Measurements from ENCODE around the gene ITGB3.

DNA sequence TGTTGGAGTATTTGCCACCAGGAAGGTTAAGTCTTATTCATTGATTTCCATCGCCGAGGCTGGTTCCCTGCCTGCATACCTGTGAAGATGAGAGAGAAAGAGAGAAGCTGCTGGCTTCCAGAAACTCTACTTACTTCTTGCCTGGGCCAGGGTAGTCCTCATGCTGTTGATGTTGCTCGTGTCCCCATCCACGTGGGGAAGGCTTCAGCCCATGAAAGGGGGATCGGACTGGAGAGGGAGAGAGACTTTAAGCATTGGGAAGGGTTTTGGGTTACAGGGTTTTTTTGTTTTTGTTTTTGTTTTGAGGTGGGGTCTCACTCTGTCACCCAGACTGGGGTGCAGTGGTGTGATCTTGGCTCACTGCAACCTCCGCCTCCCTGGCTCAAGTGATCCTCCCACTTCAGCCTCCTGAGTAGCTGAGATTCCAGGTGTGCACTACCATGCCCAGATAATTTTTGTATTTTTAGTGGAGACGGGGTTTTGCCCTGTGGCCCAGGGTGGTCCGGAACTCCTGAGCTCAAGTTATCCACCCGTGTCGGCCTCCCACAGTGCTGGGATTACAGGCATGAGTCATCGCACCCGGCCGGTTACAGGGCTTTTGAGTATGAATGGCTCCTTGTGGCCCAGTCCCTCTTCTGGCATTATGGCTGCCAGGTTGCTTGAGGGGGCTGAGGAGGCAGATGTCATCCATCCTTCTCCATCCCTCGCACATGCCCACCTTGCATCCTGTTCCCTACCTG lies 26.6 kb downstream of the ITGB3 start:
- no peak for TF ChIP-seq CHD2 (IDR thresholded peaks at IDR 0.05; ENCODE audit: low read length, partially characterized antibody)
- TF ChIP-seq, protein P1, sequence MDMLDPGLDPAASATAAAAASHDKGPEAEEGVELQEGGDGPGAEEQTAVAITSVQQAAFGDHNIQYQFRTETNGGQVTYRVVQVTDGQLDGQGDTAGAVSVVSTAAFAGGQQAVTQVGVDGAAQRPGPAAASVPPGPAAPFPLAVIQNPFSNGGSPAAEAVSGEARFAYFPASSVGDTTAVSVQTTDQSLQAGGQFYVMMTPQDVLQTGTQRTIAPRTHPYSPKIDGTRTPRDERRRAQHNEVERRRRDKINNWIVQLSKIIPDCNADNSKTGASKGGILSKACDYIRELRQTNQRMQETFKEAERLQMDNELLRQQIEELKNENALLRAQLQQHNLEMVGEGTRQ (IDR thresholded peaks at IDR 0.05; ENCODE audit: borderline replicate concordance, low read depth, low read length), result no peak
- TF ChIP-seq POLR2AphosphoS5 (IDR thresholded peaks at IDR 0.05; ENCODE audit: low read depth, low read length), result no peak
- TF ChIP-seq, protein P2, sequence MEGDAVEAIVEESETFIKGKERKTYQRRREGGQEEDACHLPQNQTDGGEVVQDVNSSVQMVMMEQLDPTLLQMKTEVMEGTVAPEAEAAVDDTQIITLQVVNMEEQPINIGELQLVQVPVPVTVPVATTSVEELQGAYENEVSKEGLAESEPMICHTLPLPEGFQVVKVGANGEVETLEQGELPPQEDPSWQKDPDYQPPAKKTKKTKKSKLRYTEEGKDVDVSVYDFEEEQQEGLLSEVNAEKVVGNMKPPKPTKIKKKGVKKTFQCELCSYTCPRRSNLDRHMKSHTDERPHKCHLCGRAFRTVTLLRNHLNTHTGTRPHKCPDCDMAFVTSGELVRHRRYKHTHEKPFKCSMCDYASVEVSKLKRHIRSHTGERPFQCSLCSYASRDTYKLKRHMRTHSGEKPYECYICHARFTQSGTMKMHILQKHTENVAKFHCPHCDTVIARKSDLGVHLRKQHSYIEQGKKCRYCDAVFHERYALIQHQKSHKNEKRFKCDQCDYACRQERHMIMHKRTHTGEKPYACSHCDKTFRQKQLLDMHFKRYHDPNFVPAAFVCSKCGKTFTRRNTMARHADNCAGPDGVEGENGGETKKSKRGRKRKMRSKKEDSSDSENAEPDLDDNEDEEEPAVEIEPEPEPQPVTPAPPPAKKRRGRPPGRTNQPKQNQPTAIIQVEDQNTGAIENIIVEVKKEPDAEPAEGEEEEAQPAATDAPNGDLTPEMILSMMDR (IDR thresholded peaks at IDR 0.05), result no peak
- no peak for TF ChIP-seq EP300 (IDR thresholded peaks at IDR 0.05; ENCODE audit: borderline replicate concordance in 1 of 2, low read depth in 1 of 2, low read length in 1 of 2)
